ENCODE data around the gene NFKBIZ. TPM values are rescaled to one million over a fixed set of nuclear protein-coding genes. Genes with fewer than 3 reads are reported as not detected.

Gene NFKBIZ
- total RNA-seq, 2 donors from 2014 or later: 30.1 to 92.3 TPM

DNA sequence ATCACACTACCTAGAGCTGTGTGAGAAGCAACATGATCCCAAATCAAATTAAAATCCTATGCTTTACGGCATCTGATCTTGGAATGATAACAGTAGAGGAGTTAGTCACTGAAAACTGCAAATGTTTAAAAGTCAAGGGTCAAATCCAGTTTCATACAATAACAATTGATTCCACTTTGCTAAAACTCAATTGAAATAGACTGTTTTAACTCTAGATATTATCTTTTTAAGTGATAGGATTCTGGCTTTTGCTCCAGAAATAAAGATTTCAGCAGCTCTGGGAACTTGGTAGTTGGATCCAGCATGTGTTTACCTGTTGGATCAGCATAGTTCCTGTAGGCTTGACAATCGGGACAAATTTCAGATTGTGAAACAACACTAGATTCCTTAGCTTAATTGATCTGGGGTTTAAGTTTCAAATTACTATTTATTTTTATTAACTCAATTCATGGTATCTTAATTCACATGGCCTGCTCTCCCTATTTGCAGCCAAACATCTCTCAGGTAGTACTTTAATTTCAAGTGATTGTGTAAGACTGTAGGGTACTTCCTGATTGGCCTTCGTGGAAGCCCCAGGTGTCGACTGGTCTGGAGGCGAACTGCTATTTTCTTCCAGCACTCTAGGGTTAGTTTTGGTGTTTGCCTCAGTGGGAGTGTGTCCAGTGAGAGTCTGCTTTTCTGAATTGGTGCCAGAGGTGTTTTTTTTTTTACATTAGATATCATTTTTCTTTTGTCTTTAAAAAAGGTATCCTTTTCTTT is 16.6 kb downstream of the NFKBIZ start:
- WGBS, 2 donors: 16 to 25% methylated on average over 5 of the region's 5 CpGs
- no peak overlapping the region for H3K4me3 ChIP-seq
- peaks cover 22% of the 10 kb centered on the region for H3K4me1 ChIP-seq
- no peaks in the 10 kb centered on the region for H3K27me3 ChIP-seq
- peak; percentile 77 for ATAC-seq
- H3K27ac ChIP-seq: peak overlapping the region in 2 of 4 donors; percentile 15 to 65
- peak; percentile 39 to 63 (median 53) for DNase-seq
- intact Hi-C loops (cut with DNase I): no loop called here
- peaks cover 0 to 8% of the 10 kb centered on the region in 2 donors for H3K36me3 ChIP-seq (replicated peaks in 1 of 2; ENCODE audit: insufficient read depth in 1 of 2, low read depth in 2 of 2)
- TF ChIP-seq POLR2A (IDR thresholded peaks at IDR 0.05): no peak
- TF ChIP-seq, protein P1, sequence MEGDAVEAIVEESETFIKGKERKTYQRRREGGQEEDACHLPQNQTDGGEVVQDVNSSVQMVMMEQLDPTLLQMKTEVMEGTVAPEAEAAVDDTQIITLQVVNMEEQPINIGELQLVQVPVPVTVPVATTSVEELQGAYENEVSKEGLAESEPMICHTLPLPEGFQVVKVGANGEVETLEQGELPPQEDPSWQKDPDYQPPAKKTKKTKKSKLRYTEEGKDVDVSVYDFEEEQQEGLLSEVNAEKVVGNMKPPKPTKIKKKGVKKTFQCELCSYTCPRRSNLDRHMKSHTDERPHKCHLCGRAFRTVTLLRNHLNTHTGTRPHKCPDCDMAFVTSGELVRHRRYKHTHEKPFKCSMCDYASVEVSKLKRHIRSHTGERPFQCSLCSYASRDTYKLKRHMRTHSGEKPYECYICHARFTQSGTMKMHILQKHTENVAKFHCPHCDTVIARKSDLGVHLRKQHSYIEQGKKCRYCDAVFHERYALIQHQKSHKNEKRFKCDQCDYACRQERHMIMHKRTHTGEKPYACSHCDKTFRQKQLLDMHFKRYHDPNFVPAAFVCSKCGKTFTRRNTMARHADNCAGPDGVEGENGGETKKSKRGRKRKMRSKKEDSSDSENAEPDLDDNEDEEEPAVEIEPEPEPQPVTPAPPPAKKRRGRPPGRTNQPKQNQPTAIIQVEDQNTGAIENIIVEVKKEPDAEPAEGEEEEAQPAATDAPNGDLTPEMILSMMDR (IDR thresholded peaks at IDR 0.05): peak in 5 of 7 experiments; percentile 7 to 33 (median 22)
- H3K9me3 ChIP-seq: no peaks in the 10 kb centered on the region

DNA sequence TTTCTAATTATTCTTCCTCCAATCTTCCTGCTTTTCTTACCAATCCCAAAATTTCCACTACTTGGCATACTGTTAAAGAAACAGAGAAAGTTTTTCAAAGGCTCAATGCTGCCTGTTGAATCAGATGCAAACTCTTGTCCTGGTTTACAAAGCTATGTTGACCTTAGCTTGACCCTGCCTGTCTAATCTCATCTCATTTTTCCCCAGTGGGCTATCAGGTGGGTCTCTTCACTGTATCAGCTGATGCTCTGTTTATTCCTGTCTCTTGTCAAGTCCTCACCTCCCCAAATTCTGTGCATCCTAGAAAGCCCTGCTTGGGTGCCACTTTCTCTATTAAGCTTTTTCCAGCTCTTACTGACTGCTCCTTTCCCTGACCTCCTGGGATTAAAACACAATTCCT is 18.2 kb downstream of the NFKBIZ start:
- DNase-seq (no peak), ATAC-seq (no peak)
- Histone ChIP-seq H3K4me1 (peaks cover 22% of the 10 kb centered on the region), H3K9me3 (no peaks in the 10 kb centered on the region), H3K4me3 (no peak overlapping the region), H3K27ac (peak overlapping the region in 1 of 4 donors; percentile 39), H3K27me3 (no peaks in the 10 kb centered on the region), H3K36me3 (replicated peaks in 1 of 2; ENCODE audit: insufficient read depth in 1 of 2, low read depth in 2 of 2) (no peaks in the 10 kb centered on the region)
- intact Hi-C loops (cut with DNase I): no loop called here
- TF ChIP-seq, protein P1 (IDR thresholded peaks at IDR 0.05): no peak
- no peak for TF ChIP-seq POLR2A (IDR thresholded peaks at IDR 0.05)

DNA sequence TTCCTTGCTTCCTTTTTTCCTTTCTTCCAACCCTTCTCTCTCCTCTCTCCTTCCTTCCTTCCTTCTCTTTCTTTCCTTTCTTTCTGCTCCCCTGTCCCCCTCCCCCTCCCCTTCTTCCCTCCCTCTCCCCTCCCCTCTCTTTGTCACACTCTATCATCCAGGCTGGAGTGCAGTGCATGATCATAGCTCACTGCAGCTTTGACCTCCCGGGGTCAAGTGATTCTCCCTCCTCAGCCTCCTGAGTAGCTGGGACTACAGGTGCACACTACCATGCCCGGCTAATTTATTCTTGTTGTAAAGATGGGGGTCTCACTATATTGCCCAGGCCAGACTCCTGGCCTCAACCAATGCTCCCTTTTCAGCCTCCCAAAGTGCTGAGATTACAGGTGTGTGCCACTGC is 18.7 kb downstream of the NFKBIZ start:
- ATAC-seq: no peak
- no peaks in the 10 kb centered on the region for H3K36me3 ChIP-seq (replicated peaks in 1 of 2; ENCODE audit: insufficient read depth in 1 of 2, low read depth in 2 of 2)
- TF ChIP-seq, protein P1 (IDR thresholded peaks at IDR 0.05): no peak
- TF ChIP-seq POLR2A (IDR thresholded peaks at IDR 0.05): no peak
- WGBS, 2 donors: 87 to 95% methylated on average over 2 of the region's 2 CpGs
- intact Hi-C loops (cut with DNase I): no loop called here
- DNase-seq: no peak
- H3K27ac ChIP-seq: peak overlapping the region in 2 of 4 donors; percentile 43 to 59
- H3K27me3 ChIP-seq: no peaks in the 10 kb centered on the region
- no peaks in the 10 kb centered on the region for H3K9me3 ChIP-seq
- H3K4me1 ChIP-seq: peaks cover 22% of the 10 kb centered on the region
- no peak overlapping the region for H3K4me3 ChIP-seq

DNA sequence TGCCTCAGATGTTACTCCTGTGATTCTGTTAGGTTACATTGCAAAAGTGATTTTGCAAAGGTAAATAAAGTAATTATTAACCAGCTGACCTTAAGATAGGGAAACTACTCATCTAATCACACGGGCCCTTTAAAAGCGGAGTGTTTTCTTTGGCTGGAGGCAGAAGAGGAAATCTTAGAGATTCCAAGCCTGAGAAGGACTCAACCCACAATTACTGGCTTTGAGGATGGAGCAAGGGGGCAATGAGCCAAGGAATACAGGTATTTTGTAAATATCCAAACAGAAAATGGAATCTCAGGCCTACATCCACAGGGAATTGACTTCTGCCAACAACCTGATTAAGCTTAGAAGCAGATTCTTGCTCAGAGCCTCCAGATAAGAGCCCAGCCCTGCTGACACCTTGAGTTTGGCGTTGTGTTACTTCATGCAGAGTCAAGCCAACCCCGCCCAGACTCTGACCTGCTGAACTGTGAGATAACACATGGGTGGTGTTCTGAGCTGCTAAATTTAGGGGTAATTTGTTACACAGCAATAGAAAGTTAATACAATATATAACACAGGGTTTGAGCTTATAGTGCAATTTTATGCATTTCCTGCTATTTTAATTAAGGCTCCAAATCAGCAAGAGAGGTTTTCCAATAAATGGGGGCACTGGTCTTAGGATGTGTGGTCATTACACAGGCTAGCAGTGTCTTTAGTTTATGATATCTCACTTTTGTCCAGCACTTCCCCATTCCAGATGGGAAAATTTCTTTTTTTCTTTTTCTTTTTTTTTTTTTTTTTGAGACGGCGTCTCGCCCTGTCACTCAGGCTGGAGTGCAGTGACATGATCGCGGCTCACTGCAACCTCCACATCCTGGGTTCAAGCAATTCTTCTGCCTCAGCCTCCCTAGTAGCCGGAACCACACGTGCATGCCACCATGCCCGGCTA is 19.5 kb downstream of the NFKBIZ start:
- Histone ChIP-seq H3K4me3 (no peak overlapping the region), H3K27ac (peak overlapping the region in 3 of 4 donors; percentile 13 to 59 (median 43)), H3K36me3 (replicated peaks in 1 of 2; ENCODE audit: insufficient read depth in 1 of 2, low read depth in 2 of 2) (no peaks in the 10 kb centered on the region), H3K9me3 (no peaks in the 10 kb centered on the region), H3K4me1 (peaks cover 22% of the 10 kb centered on the region), H3K27me3 (no peaks in the 10 kb centered on the region)
- DNase-seq (peak; percentile 43 to 54 (median 49)), ATAC-seq (peak; percentile 64)
- no peak for TF ChIP-seq POLR2A (IDR thresholded peaks at IDR 0.05)
- TF ChIP-seq, protein P1 (IDR thresholded peaks at IDR 0.05): no peak
- intact Hi-C loops (cut with DNase I): no loop called here
- WGBS, 2 donors: 62 to 69% methylated on average over 12 of the region's 12 CpGs

All from body of pancreas (tissue), 4 donors.